K562 (cell line): Measurements from ENCODE around the gene IRF1. TPM values are rescaled to one million over a fixed set of nuclear protein-coding genes. Genes with fewer than 3 reads are reported as not detected.
A peak's percentile ranks its signal among the peaks of the same experiment; 100 is the strongest.

ENCODE experiments used
- ATAC-seq: fragments of 200-7000 bp; cut with Tn5 transposase; 3 replicates; pipeline ENCODE4 v1.9.1; 2020; ENCODE audit warnings: moderate library complexity
- BruUV-seq: library from RNA; stranded (reverse); fragments of 400-500 nt; replicated peaks from 2 replicates; lab custom pipeline; 2021; lab: Mats Ljungman, UMichigan
- CTCF ChIA-PET: fragments of 300-600 bp; formaldehyde crosslinking; extraction: SDS; loops from one replicate; lab custom pipeline; 2021; ENCODE audit warnings: low intra/inter-chr PET ratio; lab: Yijun Ruan, JAX
- POLR2A ChIA-PET: fragments of 300-600, 350-650 bp; sonication (Branson Sonifier 250); formaldehyde crosslinking; extraction: SDS; loops from one replicate; lab custom pipeline; 2021; ENCODE audit warnings: antibody characterized with exemption, inconsistent platforms; lab: Yijun Ruan, JAX
- DNase-seq, 4 experiments: peaks; one replicate each; pipeline versions ENCODE4 v3.0.0 to v3.0.0-alpha.2; 2011 to 2018; ENCODE audit warnings: low spot score in 3 of 4, mixed read lengths in 3 of 4; ENCODE audit errors: extremely low read depth in 1 of 4
- FAIRE-seq: peaks from 2 replicates; lab custom pipeline; 2011; peaks lifted over from hg19 to GRCh38; lab: Jason Lieb, UNC
- H2AFZ ChIP-seq: 2 replicates; pipeline ENCODE4 v1.6.0; 2011; ENCODE audit warnings: low read depth, low read length, control low read depth, inconsistent platforms
- H3K27ac ChIP-seq: fragments of 200-600 bp; 3 replicates; pipeline ENCODE4 v1.8.0; 2011; ENCODE audit warnings: low read depth, mild to moderate bottlenecking, control low read depth, inconsistent platforms, low read length, moderate library complexity, mixed read lengths; ENCODE audit errors: extremely low read depth
- H3K27me3 ChIP-seq, 2 experiments: fragments of 300-600 bp in 1 of 2; 2 replicates in 1 of 2; 3 replicates in 1 of 2; pipeline versions ENCODE4 v1.6.0 to v1.8.0; 2011; ENCODE audit warnings: inconsistent platforms in 2 of 2, low read length in 2 of 2, mild to moderate bottlenecking in 1 of 2, mixed read lengths in 1 of 2, moderate library complexity in 1 of 2; ENCODE audit not compliant: control insufficient read depth in 2 of 2, insufficient read depth in 2 of 2
- H3K36me3 ChIP-seq: fragments of 300-600 bp; 3 replicates; pipeline ENCODE4 v1.8.0; 2011; ENCODE audit warnings: mild to moderate bottlenecking, low read length, inconsistent platforms; ENCODE audit not compliant: control insufficient read depth, insufficient read depth
- H3K4me1 ChIP-seq, 2 experiments: fragments of 200-600 bp in 1 of 2; replicated peaks in 1 of 2; 2 replicates in 1 of 2; 3 replicates in 1 of 2; pipeline versions ENCODE4 v1.5.1 to v1.8.0; 2011; ENCODE audit warnings: inconsistent platforms in 2 of 2, low read length in 2 of 2, mild to moderate bottlenecking in 1 of 2, mixed read lengths in 1 of 2, moderate library complexity in 1 of 2; ENCODE audit not compliant: control insufficient read depth in 2 of 2, insufficient read depth in 2 of 2
- H3K4me2 ChIP-seq: 2 replicates; pipeline ENCODE4 v1.6.1; 2011; ENCODE audit warnings: low read length, control low read depth, inconsistent platforms, mixed read lengths; ENCODE audit not compliant: insufficient read depth
- H3K4me3 ChIP-seq: fragments of 200-600 bp; sonication (generic), shearing (Covaris generic); 2 replicates; pipeline ENCODE4 v1.5.1; 2016; ENCODE audit warnings: control low read depth, inconsistent platforms
- H3K79me2 ChIP-seq: fragments of 200-600 bp; 3 replicates; pipeline ENCODE4 v1.8.0; 2011; ENCODE audit warnings: low read length, inconsistent platforms; ENCODE audit not compliant: control insufficient read depth, insufficient read depth
- H3K9ac ChIP-seq, 2 experiments: 2 replicates each; pipeline versions ENCODE4 v1.6.0 to v1.6.1; 2011; ENCODE audit warnings: low read depth in 2 of 2, low read length in 2 of 2, control low read depth in 1 of 2, inconsistent platforms in 1 of 2, mild to moderate bottlenecking in 1 of 2, mixed read lengths in 1 of 2; ENCODE audit not compliant: insufficient read depth in 1 of 2
- H3K9me1 ChIP-seq: one replicate; pipeline ENCODE4 v1.6.0; 2011; ENCODE audit warnings: inconsistent platforms, mild to moderate bottlenecking, low read length, moderate library complexity; ENCODE audit not compliant: control insufficient read depth, insufficient read depth
- H3K9me3 ChIP-seq: replicated peaks from 2 replicates; pipeline ENCODE4 v1.5.1; 2011; ENCODE audit warnings: low read depth, low read length, inconsistent platforms; ENCODE audit not compliant: control insufficient read depth, insufficient read depth
- H4K20me1 ChIP-seq: replicated peaks from 2 replicates; pipeline ENCODE4 v1.6.1; 2011; ENCODE audit warnings: low read length, inconsistent platforms, mixed read lengths; ENCODE audit not compliant: control insufficient read depth, insufficient read depth
- SMAD2 ChIP-seq: fragments of 150-350 bp; IDR thresholded peaks from 2 replicates; pipeline ENCODE4 v1.6.1; 2014; ENCODE audit warnings: low read depth, mild to moderate bottlenecking, low read length
- WGBS: fragments of 100-300 bp; shearing (Covaris generic); methylation state at CpG from one replicate; pipeline ENCODE4 v1.1.6; 2016; ENCODE audit warnings: low coverage, mixed read lengths; ENCODE audit not compliant: insufficient coverage; ENCODE audit errors: missing lambda C conversion rate; 5-methylcytosine and 5-hydroxymethylcytosine counted together
- in situ Hi-C: fragments of 300-500 bp; cut with MboI; formaldehyde crosslinking; loops from 4 replicates; pipeline ENCODE4 v1.15.0; 2018; ENCODE audit warnings: inconsistent platforms, mixed read lengths
- intact Hi-C: fragments of 100-400 bp; cut with micrococcal nuclease; formaldehyde crosslinking; loops from 2 replicates; pipeline ENCODE4 v1.14.2; 2022
- polyA plus RNA-seq, 8 experiments: library from polyadenylated mRNA; depleted of rRNA in 4 of 8; stranded (reverse) in 5 of 8; unstranded in 3 of 8; fragments of >200 nt; fragmentation: Nextera tagmentation in 2 of 8; fragmentation: Illumina TruSeq in 1 of 8; extraction: Ambion mirVana in 2 of 8; extraction: Trizol in 1 of 8; gene quantifications; 2 replicates each; pipeline versions ENCODE4 v1.2.1 to v1.2.3, GENCODE V29; 2011 to 2014; ENCODE audit warnings: inconsistent platforms in 1 of 8, missing spikeins in 1 of 8
- total RNA-seq, 7 experiments: library from RNA; depleted of rRNA in 6 of 7; stranded (reverse); fragments of >200 nt in 6 of 7; fragmentation: Illumina TruSeq in 2 of 7; extraction: Trizol in 2 of 7; gene quantifications; 2 replicates each; pipeline versions ENCODE4 v1.2.1 to v1.2.3, GENCODE V29; 2011 to 2021; ENCODE audit warnings: low replicate concordance in 1 of 7
- TF ChIP-seq, protein P1 (sequence below): fragments of 450-650 bp; IDR thresholded peaks from 2 replicates; pipeline ENCODE4 v1.7.1; 2018; ENCODE audit warnings: mild to moderate bottlenecking, low read depth; ENCODE audit not compliant: partially characterized antibody

IRF1 gene
- total and polyA plus RNA-seq, 9 of the 15 experiments (the other 6 are each of a cell fraction or from before 2014, with no cell fraction given) = 1.1 to 12.3 (median 5.9) TPM

- Histone ChIP-seq H3K79me2 (no peaks in the 10 kb centered on the region), H3K4me2 (no peak overlapping the region), H2AFZ (no peak overlapping the region), H4K20me1 (no peaks in the 10 kb centered on the region; the same call in none of the 2 replicates), H3K36me3 (peaks cover 38% of the 10 kb centered on the region; the same call in 2 of the 3 replicates), H3K9me3 (no peaks in the 10 kb centered on the region), H3K4me3 (no peak overlapping the region), H3K27me3 (no peaks in the 10 kb centered on the region), H3K27ac (no peak overlapping the region), H3K4me1 (peaks cover 0 to 13% of the 10 kb centered on the region in 2 experiments; a peak in 3 of 5 replicates), H3K9ac (no peak overlapping the region), H3K9me1 (no peaks in the 10 kb centered on the region)
- ATAC-seq (peak; percentile 13), DNase-seq (no peak), FAIRE-seq (no peak)
- 84% methylated on average over 5 of the region's 5 CpGs for WGBS
- no TSS peak for BruUV-seq
- in situ Hi-C loops (no loop called here), intact Hi-C loops (no loop called here)
- TF ChIP-seq, protein P1, sequence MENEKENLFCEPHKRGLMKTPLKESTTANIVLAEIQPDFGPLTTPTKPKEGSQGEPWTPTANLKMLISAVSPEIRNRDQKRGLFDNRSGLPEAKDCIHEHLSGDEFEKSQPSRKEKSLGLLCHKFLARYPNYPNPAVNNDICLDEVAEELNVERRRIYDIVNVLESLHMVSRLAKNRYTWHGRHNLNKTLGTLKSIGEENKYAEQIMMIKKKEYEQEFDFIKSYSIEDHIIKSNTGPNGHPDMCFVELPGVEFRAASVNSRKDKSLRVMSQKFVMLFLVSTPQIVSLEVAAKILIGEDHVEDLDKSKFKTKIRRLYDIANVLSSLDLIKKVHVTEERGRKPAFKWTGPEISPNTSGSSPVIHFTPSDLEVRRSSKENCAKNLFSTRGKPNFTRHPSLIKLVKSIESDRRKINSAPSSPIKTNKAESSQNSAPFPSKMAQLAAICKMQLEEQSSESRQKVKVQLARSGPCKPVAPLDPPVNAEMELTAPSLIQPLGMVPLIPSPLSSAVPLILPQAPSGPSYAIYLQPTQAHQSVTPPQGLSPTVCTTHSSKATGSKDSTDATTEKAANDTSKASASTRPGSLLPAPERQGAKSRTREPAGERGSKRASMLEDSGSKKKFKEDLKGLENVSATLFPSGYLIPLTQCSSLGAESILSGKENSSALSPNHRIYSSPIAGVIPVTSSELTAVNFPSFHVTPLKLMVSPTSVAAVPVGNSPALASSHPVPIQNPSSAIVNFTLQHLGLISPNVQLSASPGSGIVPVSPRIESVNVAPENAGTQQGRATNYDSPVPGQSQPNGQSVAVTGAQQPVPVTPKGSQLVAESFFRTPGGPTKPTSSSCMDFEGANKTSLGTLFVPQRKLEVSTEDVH = peak; percentile 21
- no peak for TF ChIP-seq SMAD2
- CTCF ChIA-PET = no interaction called here
- POLR2A ChIA-PET = interaction anchor here (0.8 to 6.8 kb wide), 6 partner anchors 8 to 59 kb away, joined by 3 to 115 read pairs (median 32); partner anchors contain the start of gene IRF1
Observed at GRCh38 chr5:132481596-132482211, 8.9 kb downstream of the IRF1 start.
